OCI-LY7 (cell line): ENCODE data around the gene NKX1-1. TPM values are rescaled to one million over a fixed set of nuclear protein-coding genes. Genes with fewer than 3 reads are reported as not detected.

ENCODE experiments used
- BruUV-seq: library from RNA; stranded (reverse); fragments of 400-500 nt; replicated peaks from 2 replicates; lab custom pipeline; 2021; lab: Mats Ljungman, UMichigan
- CTCF ChIA-PET: fragments of 300-600 bp; sonication (Branson Sonifier 250); formaldehyde crosslinking; loops from one replicate; lab custom pipeline; 2022; ENCODE audit warnings: antibody characterized with exemption; ENCODE audit not compliant: unreplicated experiment; lab: Charles Lee
- POLR2A ChIA-PET: fragments of 300-600 bp; sonication (Branson Sonifier 250); formaldehyde crosslinking; loops from one replicate; lab custom pipeline; 2022; ENCODE audit warnings: antibody characterized with exemption; lab: Charles Lee
- DNase-seq: peaks from one replicate; pipeline ENCODE4 v3.0.0-alpha.2; 2015; ENCODE audit warnings: low spot score
- H2AFZ ChIP-seq: fragments of 200-600 bp; sonication (generic), shearing (Covaris generic); 2 replicates; pipeline ENCODE4 v1.6.1; 2014; ENCODE audit warnings: mild to moderate bottlenecking, antibody characterized with exemption, low read length, moderate library complexity
- H3K27ac ChIP-seq: fragments of 200-600 bp; sonication (generic); 2 replicates; pipeline ENCODE4 v1.5.1; 2014; ENCODE audit warnings: mixed run types, low read depth, mild to moderate bottlenecking, moderate library complexity, low read length, inconsistent platforms; ENCODE audit not compliant: poor library complexity, severe bottlenecking
- H3K36me3 ChIP-seq: fragments of 200-600 bp; sonication (generic); 2 replicates; pipeline ENCODE4 v1.6.1; 2014; ENCODE audit warnings: mild to moderate bottlenecking, antibody characterized with exemption, low read length, moderate library complexity, mixed read lengths; ENCODE audit not compliant: insufficient read depth
- H3K4me1 ChIP-seq: fragments of 200-600 bp; sonication (generic); 2 replicates; pipeline ENCODE4 v1.5.1; 2014; ENCODE audit warnings: mild to moderate bottlenecking, low read length; ENCODE audit not compliant: insufficient read depth, poor library complexity, severe bottlenecking
- H3K4me2 ChIP-seq: fragments of 200-600 bp; sonication (generic); 2 replicates; pipeline ENCODE4 v1.6.1; 2014; ENCODE audit warnings: mild to moderate bottlenecking, low read length
- H3K4me3 ChIP-seq: fragments of 200-600 bp; sonication (generic); 2 replicates; pipeline ENCODE4 v1.5.1; 2014; ENCODE audit warnings: mild to moderate bottlenecking, low read depth, low read length; ENCODE audit not compliant: poor library complexity, severe bottlenecking
- H3K79me2 ChIP-seq: fragments of 200-600 bp; sonication (generic); 2 replicates; pipeline ENCODE4 v1.6.1; 2016; ENCODE audit warnings: low read depth, mild to moderate bottlenecking, low read length, moderate library complexity, mixed read lengths; ENCODE audit not compliant: insufficient read depth
- H3K9me2 ChIP-seq: fragments of 200-600 bp; sonication (generic); 2 replicates; pipeline ENCODE4 v1.6.1; 2016; ENCODE audit warnings: mild to moderate bottlenecking, low read length, mixed read lengths; ENCODE audit not compliant: insufficient read depth
- H3K9me3 ChIP-seq: fragments of 200-600 bp; sonication (generic); 2 replicates; pipeline ENCODE4 v1.6.1; 2014; ENCODE audit warnings: mild to moderate bottlenecking, mixed run types, low read length, mixed read lengths
- H4K20me1 ChIP-seq: fragments of 200-600 bp; sonication (generic); 2 replicates; pipeline ENCODE4 v1.6.1; 2014; ENCODE audit warnings: mild to moderate bottlenecking, antibody characterized with exemption, low read length, moderate library complexity, mixed read lengths; ENCODE audit not compliant: insufficient read depth
- CTCF ChIP-seq: fragments of 200-600 bp; sonication (generic); conservative IDR thresholded peaks from 2 replicates; pipeline ENCODE4 v1.5.1; 2014; ENCODE audit warnings: mild to moderate bottlenecking, antibody characterized with exemption, low read length, moderate library complexity, mixed read lengths
- EZH2phosphoT487 ChIP-seq: fragments of 200-600 bp; sonication (generic); IDR thresholded peaks from 2 replicates; pipeline ENCODE4 v1.6.1; 2018; ENCODE audit warnings: low read depth, borderline replicate concordance, mild to moderate bottlenecking, mixed run types, antibody characterized with exemption, low read length, moderate library complexity, mixed read lengths
- intact Hi-C: fragments of 100-400 bp; cut with micrococcal nuclease; formaldehyde crosslinking; loops from one replicate; pipeline ENCODE4 v1.10.0; 2022; ENCODE audit not compliant: unreplicated experiment
- total RNA-seq, 2 experiments: library from RNA; depleted of rRNA in 1 of 2; stranded (reverse); fragments of >200 nt in 1 of 2; shearing (Covaris generic) in 1 of 2; gene quantifications; 2 replicates each; pipeline ENCODE4 v1.2.3, GENCODE V29; 2014 to 2022

NKX1-1 gene
- total RNA-seq, 2 experiments from 2014 or later: not detected

DNA sequence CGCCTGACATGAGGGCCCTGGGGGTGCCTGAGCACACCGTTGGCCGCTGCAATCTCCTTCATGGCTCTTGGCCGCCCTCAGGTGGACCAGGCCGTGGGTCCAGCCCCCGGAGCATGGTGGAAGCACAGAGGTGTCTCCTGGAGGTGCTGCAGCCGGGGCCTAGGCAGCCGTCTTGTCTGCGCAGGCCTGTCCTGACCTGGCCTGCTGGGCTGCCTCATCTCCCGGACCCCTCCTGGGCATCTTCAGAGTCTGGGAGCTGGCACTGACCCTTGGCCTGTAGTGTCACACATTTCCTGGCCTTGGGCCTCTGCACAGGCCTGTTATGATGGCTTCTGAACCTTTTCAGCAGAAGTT, 38.3 kb downstream of the NKX1-1 start:
- POLR2A ChIA-PET: no interaction called here
- H3K9me3 ChIP-seq: no peaks in the 10 kb centered on the region
- H3K4me3 ChIP-seq: no peak overlapping the region
- peaks cover 19% of the 10 kb centered on the region for H3K36me3 ChIP-seq
- H3K79me2 ChIP-seq: no peaks in the 10 kb centered on the region
- CTCF ChIA-PET: no interaction called here
- no TSS peak for BruUV-seq
- H3K4me2 ChIP-seq: no peak overlapping the region
- no peaks in the 10 kb centered on the region for H3K4me1 ChIP-seq
- no peak for TF ChIP-seq EZH2phosphoT487
- DNase-seq: no peak
- intact Hi-C loops: no loop called here
- H4K20me1 ChIP-seq: no peaks in the 10 kb centered on the region
- H3K27ac ChIP-seq: no peak overlapping the region
- H2AFZ ChIP-seq: no peak overlapping the region
- H3K9me2 ChIP-seq: no peaks in the 10 kb centered on the region

DNA sequence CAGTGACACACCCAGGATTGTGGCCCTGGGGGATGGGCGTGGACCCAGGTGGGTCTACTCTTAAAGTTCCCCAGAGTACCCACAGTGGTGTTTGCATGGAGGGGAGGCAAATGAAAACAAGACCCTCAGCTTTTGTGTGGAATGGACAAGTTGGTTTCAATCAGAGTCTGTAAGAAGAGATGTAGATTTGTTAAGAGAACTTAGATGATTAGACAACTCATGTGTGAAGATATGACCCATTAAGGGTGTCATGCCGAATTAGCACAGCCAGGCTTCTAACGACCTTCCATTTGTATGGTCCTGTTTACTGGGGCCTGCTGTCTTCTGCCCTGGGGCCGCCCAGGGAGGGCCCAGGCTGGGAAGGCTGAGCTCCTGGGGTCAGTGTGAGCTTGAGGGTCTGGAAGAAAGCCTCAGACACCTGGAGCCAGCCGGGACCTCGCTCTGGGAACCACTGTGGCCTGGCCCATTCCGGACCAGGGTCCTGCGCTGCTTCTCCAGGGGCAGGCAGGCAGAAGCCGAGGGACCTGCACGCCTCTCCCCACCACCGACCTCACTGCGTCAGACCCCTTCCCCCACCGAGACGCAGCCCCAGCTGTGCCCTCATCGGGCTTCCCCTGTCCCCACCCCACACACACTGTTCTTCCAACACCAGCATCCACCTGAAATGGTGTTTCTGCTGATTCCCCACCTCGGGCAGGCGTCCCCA, 38.9 kb downstream of the NKX1-1 start:
- Histone ChIP-seq H3K4me3 (no peak overlapping the region), H3K4me1 (no peaks in the 10 kb centered on the region), H4K20me1 (no peaks in the 10 kb centered on the region), H3K27ac (no peak overlapping the region), H3K36me3 (peaks cover 14% of the 10 kb centered on the region), H3K79me2 (no peaks in the 10 kb centered on the region), H2AFZ (no peak overlapping the region), H3K9me3 (no peaks in the 10 kb centered on the region), H3K9me2 (no peaks in the 10 kb centered on the region), H3K4me2 (no peak overlapping the region)
- TF ChIP-seq CTCF: no peak
- no peak for TF ChIP-seq EZH2phosphoT487
- ChIA-PET CTCF (no interaction called here), POLR2A (no interaction called here)
- no TSS peak for BruUV-seq
- no peak for DNase-seq
- intact Hi-C loops: no loop called here

DNA sequence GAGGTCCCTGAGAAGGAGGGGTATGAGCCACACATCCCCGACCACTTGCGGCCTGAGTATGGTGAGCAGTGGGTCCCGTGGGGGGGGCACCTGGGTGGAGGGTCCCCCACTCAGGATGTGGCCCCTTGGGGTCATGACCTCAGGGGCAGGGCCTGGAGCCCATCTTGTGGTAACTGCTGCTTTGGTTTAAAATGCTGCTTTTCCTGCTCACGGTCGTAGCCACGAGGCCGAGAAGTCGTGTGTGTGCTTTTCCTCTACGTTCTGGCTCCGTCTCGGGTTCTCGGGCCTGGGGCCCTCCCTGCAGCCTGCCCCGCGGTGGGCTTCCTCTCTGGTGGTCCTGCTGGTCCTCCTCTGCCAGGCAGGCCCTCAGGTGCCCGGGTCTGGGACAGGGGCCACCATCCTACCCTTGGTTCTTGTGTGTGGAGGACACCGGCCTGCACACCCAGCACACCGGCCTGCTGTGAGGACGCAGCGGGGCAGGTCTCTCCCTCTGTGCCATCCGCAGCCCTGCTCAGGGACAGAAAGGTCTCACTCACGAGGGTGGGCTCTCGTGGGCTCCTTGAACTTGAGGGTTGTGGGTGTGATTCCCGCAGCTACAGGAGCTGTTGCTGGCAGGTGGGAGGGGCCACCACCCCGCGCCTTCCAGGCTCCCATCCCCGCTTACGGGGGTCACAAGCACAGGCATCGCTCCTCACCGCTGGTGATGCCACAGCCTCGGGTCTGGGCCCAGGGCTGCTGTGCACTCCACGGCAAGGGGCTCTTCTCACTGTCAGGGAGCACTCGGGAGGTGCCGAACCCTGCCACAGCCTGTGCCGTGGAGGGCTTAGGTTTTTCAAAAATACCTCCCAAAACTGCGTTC, 39.6 kb downstream of the NKX1-1 start:
- intact Hi-C loops: no loop called here
- H3K9me3 ChIP-seq: no peaks in the 10 kb centered on the region
- no peak overlapping the region for H3K4me3 ChIP-seq
- TF ChIP-seq EZH2phosphoT487 (no peak), CTCF (no peak)
- peaks cover 11% of the 10 kb centered on the region; the same call in 1 of the 2 replicates for H3K36me3 ChIP-seq
- no peak overlapping the region for H2AFZ ChIP-seq
- DNase-seq: no peak
- no TSS peak for BruUV-seq
- POLR2A ChIA-PET: no interaction called here
- CTCF ChIA-PET: no interaction called here
- H3K27ac ChIP-seq: no peak overlapping the region
- H3K9me2 ChIP-seq: no peaks in the 10 kb centered on the region
- no peaks in the 10 kb centered on the region for H3K4me1 ChIP-seq
- no peaks in the 10 kb centered on the region for H4K20me1 ChIP-seq
- no peak overlapping the region for H3K4me2 ChIP-seq
- no peaks in the 10 kb centered on the region for H3K79me2 ChIP-seq
